Measurements from ENCODE around the gene CPEB1.

DNA sequence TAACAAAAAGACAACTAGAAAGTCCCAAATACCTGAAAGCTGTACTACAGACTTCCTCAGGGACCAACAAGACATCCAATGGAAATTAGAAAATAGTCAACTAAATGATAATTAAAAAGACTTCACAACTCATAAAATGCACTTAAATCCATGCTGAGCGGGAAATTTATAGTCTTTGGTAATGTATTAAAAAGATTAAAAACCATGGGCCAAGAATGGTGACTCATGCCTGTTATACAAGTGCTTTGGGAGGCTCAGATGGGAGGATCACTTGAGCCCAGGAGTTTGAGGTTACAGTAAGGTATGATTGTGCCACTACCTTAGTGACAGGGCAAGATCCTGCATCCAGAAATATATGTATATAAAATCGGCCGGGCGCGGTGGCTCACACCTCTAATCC lies 45.0 kb downstream of the CPEB1 start:
- TF ChIP-seq, protein P1, sequence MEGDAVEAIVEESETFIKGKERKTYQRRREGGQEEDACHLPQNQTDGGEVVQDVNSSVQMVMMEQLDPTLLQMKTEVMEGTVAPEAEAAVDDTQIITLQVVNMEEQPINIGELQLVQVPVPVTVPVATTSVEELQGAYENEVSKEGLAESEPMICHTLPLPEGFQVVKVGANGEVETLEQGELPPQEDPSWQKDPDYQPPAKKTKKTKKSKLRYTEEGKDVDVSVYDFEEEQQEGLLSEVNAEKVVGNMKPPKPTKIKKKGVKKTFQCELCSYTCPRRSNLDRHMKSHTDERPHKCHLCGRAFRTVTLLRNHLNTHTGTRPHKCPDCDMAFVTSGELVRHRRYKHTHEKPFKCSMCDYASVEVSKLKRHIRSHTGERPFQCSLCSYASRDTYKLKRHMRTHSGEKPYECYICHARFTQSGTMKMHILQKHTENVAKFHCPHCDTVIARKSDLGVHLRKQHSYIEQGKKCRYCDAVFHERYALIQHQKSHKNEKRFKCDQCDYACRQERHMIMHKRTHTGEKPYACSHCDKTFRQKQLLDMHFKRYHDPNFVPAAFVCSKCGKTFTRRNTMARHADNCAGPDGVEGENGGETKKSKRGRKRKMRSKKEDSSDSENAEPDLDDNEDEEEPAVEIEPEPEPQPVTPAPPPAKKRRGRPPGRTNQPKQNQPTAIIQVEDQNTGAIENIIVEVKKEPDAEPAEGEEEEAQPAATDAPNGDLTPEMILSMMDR (conservative IDR thresholded peaks at IDR 0.05 in 1 of 2, IDR thresholded peaks at IDR 0.05 in 1 of 2; ENCODE audit: low read depth in 1 of 2, low read length in 2 of 2), result no peak
- no peak for TF ChIP-seq EZH2 (IDR thresholded peaks at IDR 0.05; ENCODE audit: low read length, missing control alignments)

Data from fibroblast of lung (primary cell).